SHP77 treated with DMSO at 0.1 percent for 48 hours (cell line): ENCODE measurements around the gene SLC22A14.
"Not testable (repeated sequence)": the region's sequence is repeated elsewhere in the genome, so short reads cannot be mapped to it uniquely, and the experiment has no call there.

Experiments
- DNase-seq: peaks from one replicate; lab custom pipeline; 2025; lab: John Stamatoyannopoulos, UW

Gene SLC22A14, protein sequence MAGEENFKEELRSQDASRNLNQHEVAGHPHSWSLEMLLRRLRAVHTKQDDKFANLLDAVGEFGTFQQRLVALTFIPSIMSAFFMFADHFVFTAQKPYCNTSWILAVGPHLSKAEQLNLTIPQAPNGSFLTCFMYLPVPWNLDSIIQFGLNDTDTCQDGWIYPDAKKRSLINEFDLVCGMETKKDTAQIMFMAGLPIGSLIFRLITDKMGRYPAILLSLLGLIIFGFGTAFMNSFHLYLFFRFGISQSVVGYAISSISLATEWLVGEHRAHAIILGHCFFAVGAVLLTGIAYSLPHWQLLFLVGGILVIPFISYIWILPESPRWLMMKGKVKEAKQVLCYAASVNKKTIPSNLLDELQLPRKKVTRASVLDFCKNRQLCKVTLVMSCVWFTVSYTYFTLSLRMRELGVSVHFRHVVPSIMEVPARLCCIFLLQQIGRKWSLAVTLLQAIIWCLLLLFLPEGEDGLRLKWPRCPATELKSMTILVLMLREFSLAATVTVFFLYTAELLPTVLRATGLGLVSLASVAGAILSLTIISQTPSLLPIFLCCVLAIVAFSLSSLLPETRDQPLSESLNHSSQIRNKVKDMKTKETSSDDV

DNA sequence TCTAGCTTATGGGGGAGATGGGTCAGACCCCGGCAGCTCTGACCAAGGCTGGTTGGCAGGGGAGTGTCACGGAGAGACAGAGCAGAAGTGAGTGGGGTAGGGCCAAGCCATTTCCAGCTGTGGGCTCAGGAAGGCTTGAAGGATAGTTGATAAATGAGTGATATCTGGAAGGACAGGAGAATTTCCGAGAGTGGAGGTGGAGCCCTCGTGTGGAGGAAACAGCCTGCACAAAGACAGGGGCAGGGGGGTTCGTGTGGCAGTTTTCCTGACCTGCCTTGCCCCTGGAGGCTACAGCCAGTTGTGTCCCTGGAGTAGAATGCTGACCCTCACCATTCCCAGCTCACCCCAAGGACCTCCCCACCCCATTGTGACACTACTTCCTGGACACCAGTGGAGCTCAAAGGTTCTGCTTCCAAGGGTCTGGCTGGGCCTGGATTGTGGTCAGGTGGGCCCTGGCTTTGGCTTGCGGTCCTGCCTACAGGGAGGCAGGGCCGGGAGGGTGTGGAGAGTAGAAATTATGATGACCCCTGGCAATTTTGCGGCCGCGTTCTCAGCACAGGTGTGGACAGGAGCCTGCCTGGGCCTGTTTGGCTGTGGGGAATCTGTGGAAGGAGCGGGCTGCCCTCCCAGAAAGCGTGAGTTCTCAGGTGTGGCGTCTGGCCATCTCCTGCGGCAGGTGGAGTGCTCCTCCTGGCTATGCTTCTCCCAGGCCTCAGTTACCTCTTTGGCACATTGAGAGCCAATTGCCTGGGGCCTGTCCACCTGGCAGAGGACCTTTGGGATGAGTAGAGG lies at the start of gene SLC22A14:
Gene SLC22A14 (plus strand): TSS at position 400 of the 792 bp plus-strand sequence. CDS start 23,733 bp downstream, outside the sequence.
- no peak for DNase-seq

DNA sequence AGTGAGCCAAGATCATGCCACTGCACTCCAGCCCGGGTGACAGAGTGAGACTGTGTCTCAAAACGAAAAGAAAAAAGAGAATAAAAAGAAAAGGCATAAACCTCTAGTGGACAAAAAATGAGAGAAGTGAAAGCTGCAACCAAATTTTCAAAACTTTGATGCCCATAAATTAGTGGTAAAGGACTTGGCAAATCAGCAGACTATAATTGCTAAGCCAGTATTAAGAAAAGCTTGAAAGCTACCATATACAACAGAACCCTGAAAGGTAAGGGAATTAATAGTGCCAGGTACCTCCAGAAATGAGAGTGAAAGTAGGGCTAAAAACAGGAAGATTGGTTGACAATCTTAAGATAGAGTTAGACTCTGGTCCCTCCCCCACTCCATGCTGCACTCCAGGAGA lies 49.4 kb upstream of the SLC22A14 start:
- no peak for DNase-seq

DNA sequence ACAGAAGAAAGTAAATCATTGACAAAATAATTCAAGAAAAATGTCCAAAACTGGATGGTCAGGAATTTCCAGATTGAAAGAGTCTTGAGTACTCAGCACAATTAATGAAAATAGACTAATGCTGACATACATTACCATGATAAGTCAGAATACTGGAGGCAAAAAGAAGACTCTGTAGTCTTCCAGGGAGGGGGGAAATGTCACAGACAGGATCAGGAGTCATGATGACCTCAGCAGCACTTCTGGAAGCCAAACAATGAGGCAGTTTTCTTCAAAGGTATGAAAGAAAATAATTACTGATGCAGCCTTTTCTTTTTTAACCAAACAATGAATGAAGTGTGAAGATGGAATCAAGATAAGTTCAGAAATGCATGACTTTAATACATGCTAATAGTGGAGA lies 46.6 kb upstream of the SLC22A14 start:
- no peak for DNase-seq

DNA sequence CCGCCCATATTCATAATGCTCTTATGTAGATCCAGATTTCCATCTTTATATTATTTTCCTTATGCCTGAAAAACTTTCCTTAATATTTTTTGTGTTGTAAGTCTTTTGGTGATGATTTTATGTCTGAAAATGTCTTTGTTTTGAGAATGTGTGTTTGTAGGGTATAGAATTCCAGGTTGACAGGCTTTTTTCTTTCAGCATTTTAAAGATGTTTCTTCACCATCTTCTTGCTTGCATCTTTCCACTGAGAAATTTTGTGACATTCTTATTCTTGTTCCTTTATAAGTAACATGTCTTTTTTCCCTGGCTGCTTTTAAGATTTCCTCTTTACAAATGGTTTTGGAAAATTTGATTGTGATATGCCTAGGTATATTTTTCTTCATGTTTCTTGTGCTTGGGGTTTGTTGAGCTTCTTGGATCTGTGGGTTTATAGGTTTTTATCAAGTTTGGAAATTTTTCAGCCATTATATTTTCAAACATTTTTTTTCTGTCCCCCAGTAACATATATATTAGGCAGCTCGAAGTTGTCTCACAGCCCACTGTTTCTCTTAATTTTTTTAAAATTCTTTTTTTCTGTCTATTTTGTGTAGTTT lies 43.6 kb upstream of the SLC22A14 start:
- no peak for DNase-seq

DNA sequence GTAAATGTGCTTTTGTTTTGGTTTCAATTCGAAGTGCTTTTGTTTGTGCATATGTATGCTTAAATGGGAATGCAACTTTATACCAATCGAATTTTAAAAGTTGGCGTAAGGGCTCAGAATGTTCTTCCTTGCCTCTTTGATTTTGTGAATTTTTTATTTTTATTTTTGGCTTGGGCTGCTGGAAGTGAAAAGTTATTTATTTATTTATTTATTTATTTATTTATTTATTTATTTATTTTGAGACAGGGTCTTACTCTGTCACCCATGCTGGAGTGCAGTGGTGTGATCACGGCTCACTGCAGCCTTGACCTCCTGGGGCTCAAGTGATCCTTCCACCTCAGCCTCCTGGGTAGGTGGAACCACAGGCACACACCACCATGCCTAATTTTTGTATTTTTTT lies 39.3 kb upstream of the SLC22A14 start:
- DNase-seq: not testable (repeated sequence)

DNA sequence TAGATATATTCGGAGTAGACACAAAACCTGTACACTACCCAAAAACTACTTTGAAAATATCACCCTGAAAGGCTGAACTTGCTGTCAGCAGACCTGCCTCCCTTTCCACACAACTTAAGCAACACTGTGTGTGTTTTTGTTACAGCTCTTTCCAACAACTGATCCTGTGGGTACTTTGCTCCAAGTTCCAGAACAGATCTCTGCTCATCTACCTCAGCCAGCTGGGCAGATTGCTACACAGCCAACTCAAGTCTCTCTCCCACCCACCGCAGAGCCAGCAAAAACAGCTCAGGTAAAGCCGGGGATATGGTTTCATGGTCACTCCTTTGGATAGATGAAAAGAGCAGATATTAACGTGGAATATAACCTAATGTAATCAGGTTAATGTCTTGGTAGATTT lies 36.2 kb upstream of the SLC22A14 start:
- DNase-seq: no peak

DNA sequence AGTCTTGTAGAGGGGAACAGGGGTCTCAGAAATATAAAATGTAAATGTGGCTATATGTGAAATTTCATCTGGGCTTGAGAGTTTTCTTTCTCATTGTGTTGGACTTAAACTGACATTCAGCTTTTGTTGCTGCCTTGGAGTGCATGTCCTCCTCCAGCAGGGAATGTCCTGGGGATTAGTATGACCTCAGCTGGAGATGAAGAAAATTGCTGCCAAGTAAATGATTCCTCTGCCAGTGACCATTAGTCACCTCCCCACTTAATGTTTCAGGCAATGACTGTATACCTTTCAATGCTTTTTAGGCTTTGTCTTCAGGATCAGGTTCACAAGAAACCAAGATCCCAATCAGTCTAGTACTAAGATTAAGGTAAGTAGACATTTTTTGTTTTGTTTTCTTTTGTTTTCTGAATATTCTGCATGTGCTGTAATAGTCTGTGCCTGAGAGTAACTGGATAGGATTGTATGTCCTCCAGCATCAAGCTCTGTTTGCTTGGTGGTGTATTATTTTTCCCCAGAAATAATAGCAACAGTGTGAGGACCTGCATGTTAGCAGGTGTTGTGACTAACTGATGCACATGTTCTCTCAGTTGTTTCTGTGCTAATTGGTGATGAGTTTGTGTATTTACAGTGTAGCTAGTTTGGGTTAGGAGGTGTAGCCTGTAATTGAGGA lies 34.6 kb upstream of the SLC22A14 start:
- DNase-seq: no peak

DNA sequence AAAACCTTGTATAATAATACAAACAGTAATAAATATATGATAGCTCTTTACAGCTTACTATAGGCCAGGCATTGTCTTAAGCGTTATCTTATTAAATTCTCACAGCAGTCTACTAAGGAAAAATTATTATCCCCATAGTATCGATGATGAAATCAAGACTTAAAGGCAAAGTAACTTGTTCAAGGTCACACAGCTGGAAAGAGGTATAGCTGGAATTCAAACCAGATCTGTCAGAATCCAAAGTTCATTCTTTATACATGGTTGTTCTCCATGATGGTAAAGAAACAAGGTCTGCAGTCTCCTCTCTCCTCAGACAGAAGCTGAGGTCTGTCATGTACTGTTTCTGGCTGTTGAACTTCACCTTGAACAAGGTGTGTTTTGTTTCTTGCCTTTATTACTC lies 31.9 kb upstream of the SLC22A14 start:
- DNase-seq: no peak

DNA sequence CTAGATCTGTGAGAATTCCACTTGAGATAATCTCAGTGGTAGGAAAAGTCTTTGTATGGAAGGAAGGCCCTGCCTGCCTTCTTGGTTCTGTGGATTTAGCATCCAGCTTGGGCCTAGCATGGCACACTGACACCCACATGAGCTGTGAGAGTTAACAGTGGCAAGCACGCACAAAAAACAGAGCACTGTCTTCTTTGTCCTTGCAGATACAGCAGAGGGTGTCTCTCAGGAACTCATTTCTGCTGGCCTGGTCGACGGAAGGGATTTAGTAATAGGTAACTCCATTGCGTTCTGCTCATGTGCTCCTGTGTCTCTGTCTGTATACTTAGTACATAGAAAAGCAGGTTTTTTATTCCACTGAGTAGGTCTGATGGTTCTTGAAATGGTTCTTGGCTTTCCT lies 30.9 kb upstream of the SLC22A14 start:
- no peak for DNase-seq

DNA sequence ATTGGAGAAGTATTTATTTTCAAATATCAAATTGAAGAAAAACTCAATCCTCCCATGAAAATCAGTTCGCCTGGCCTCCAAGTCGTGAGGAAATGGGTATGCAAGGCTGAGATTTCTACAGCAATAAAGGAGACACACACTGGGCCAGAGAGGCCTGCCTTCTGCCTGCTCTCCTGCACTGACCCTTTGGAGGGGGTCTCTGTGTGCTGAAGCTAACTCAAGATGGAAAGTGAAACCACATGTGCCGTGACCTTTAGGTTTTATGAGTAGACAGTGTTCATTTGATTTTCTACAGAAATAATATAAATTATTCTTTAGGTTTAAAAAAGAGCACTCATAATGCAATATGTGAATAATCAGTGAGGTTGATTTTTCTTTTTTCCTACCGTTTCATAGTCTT lies 28.4 kb upstream of the SLC22A14 start:
- no peak for DNase-seq

DNA sequence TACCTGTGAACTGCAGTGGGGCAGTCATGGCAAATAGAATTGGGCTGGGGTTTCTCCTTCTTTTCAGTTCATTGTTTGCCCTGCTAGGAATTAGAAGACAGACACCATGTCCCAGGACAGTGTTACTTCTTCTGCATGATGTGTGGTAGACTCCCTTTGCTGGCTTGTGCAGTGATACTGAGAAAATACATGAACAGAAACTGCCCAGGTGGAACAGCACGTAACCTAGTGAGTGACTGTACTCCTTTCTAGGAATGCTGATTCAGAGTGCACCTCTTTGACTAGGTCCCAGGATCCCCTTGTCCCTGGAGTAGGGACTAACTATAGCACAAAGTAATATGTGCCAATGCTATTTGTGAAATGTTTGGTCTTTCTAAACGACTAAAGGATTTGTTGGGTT lies 27.2 kb upstream of the SLC22A14 start:
- no peak for DNase-seq

DNA sequence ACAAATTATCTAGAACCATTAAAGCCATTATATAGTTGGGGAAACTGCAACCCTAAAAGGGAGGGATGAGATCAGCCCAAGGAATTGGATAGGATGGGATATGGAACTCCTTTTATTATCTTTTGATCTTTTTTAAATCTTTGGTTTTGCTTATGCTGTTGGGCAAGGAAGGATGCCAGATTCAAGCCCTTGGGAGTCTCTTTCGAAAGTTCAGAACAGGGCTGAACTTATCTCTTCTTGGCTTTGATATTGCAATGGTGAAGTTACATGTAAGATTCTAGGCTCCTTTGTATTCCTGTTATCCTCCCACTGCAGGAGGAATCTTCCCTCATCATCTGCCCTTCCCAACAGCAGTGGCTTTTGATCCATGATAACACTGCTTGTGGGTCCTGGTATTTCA lies 26.5 kb upstream of the SLC22A14 start:
- DNase-seq: no peak

DNA sequence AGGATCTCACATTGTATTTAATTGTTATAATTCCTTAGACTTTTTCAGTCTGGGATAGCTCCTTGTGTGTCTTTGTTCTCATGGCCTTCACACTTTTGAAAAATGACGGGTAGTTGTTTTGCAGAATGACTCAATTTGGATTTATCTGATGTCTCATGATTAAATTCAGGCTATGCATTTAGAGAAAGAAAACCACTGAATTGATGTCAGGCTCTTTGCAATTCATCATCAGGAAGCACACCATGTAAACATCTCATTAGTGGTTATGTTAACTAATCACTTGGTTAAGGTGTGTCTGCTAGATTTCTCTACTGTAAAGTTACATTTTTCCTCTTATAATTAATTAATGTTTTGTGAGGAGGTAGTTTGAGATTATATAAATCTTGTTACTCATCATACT lies 24.5 kb upstream of the SLC22A14 start:
- no peak for DNase-seq

DNA sequence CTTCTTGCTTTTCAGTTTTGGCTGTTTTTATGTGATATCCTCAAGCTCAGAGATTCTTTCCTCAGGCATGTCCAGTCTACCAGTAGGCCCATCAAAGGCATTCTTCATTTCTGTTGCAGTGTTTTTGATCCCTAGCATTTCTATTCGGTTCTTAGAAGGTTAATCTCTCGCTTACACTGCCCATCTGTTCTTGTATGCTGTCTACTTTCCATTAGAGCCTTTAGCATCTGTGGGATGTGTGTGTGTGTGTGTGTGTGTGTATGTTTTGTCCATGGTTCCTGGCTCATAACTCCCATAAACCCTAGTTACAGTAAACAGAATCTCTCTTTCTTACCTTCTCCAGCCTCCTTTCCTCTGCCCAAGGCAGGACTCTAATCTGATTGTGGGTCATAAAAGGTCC lies 21.6 kb upstream of the SLC22A14 start:
- DNase-seq: no peak

DNA sequence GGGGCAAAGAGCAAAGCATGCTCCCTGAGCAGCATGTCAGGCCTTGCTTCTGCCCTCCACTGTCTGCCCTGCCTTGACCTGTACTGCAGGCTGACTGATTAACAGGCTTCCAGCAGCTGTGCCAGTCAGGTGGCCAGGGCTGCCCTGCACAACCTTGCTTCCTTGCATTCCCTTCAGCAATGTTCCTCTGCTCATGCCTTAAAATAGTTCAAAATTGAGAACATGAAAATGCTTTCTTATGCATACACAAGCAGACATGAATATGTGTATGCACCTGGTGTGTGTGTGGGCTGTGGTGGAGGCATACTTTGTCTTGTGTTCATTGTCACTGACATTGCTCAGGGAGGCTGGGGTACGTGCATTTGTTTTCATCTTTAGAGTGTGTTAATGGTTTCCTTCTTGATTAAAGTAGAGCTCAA lies 17.7 kb upstream of the SLC22A14 start:
- DNase-seq: no peak

DNA sequence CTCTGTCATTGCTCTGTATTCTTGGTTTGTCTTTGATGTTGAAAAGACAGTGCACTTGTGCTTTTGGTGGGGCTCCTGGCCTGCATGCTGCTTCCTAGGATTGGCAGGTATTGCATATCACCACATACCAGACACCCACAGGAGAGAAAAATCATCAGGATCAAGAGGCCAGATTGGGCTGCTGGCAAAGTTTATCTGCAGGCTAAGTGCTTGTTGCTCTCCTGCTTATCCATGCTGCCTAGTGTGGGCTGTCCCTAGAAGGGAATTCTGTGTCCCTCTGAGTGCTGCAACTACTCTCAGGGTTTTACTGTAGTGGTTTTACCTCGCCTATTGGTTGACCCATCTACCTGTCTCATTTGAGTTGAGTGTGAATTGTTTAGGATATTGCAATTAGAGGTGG lies 17.3 kb upstream of the SLC22A14 start:
- DNase-seq: no peak

DNA sequence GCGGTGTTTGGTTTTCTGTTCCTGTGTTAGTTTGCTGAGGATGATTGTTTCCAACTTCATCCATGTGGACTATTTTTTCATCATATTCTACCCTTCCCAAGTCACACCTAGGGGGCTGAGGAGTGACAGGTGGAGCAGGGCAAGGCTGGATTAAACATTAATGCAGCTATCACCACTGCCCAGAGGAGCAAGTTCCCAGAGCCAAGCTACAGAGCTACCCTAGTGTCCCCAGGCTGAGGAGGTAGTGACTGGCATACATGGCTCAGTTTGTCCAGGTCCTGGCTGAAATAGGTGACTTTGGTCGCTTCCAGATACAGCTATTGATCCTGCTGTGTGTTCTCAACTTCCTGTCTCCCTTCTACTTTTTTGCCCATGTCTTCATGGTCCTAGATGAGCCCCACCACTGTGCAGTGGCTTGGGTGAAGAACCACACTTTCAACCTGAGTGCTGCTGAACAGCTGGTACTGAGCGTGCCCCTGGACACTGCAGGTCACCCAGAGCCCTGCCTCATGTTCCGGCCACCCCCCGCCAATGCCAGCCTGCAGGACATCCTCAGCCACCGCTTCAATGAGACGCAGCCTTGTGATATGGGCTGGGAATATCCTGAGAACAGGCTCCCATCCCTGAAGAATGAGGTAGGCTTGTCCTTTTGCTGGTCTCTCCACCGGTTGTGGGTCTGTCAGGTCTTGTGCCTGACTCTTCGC lies 16.3 kb upstream of the SLC22A14 start, which contains the start of gene SLC22A13:
Gene SLC22A13 (plus strand): TSS at position 209 of the 704 bp plus-strand sequence. CDS start 49 bp downstream, at position 258.
- DNase-seq: no peak

DNA sequence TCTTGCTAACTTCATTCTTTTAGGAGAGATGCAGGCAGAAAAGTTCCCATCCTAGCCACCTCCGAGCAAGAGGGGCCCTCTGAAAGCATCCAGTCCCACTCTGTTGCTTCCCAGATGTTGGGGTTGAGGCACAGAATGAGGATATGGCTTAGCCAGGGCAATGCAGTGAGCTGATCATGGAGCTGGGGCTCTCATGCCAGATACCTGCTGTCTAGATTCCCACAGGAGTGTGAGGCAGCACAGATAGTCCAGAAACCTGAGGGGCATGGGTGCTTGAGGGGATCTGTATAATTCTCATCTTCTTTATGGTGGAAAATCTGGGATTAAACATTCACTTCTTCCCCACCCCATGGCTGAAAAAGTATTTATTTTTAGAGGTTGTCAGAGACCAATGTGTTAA lies 15.3 kb upstream of the SLC22A14 start:
- no peak for DNase-seq

DNA sequence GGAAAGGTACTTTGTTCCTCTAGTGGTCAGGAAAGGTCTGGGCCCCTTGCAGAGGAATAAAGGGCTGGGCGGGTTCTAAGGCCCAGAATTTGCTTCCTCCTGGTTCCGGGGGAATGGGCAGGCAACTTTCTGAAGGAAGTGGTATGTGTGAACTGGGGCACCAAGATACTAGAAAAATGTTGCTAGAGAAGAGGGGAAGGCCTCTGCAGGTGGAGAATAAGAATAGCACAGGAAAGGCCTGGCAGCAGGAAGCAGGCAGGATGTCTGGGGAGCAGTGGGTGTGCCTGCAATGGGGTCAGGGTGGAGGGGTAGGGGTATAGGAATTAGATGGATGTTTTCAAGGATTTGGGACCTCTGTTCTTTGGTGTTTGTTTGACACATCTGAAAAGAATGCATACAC lies 14.4 kb upstream of the SLC22A14 start:
- DNase-seq: no peak

DNA sequence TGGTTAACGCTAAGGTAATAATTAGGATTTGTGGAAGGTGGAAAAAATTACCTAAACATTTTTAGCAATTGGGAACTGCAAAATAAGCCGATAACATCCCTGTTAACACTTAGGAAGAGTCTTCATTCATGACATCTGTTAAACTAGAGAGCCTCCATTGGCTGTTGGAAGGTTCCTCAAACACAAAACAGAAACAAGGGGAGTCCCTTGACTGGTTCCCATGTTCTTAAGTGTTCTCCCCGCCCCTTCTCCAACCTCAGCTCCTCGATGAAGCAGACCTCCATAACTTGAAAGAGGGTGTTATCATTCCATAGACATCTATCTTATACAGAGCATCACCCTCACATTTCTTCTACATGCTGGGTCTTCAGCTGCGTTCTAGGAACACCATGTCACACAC lies 14.0 kb upstream of the SLC22A14 start:
- no peak for DNase-seq

DNA sequence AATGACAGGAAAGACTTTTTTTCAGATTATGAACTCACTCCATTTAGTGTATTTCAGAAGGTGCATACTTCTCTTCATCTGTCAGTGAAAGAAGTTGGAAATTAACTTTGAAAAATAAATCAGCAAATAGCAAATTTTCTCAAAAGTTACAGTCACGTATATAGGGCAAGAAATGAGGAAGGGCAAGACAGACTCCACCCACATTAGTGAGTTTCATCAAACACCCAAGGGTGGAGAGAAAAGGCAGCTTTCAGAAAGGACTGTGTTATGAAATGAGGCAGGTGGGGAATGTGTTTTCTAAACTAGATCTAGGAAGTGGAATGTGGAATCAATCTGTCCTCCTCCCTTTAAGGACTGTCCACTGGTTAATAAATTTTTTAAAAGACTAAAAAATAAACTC lies 13.6 kb upstream of the SLC22A14 start:
- no peak for DNase-seq
